Sigmoid colon (tissue), 4 donors: ENCODE data around the gene PKDCC.

Experiments used
- EP300 ChIP-seq, 4 donors: sonication (generic); formaldehyde crosslinking; IDR thresholded peaks; one replicate each; pipeline ENCODE4 v1.6.1; 2017; ENCODE audit warnings: antibody characterized with exemption in 4 of 4
- POLR2AphosphoS5 ChIP-seq, 4 donors: sonication (generic); formaldehyde crosslinking; IDR thresholded peaks; one replicate each; pipeline ENCODE4 v1.6.1; 2017; ENCODE audit warnings: antibody characterized with exemption in 4 of 4
- TF ChIP-seq, protein P1 (sequence below), 4 experiments: fragments of 450-650 bp in 3 of 4; fragments of 200-600 bp in 1 of 4; IDR thresholded peaks; one replicate each; pipeline ENCODE4 v1.5.1; 2016 to 2019; ENCODE audit warnings: antibody characterized with exemption in 4 of 4, mild to moderate bottlenecking in 3 of 4, moderate library complexity in 2 of 4

DNA sequence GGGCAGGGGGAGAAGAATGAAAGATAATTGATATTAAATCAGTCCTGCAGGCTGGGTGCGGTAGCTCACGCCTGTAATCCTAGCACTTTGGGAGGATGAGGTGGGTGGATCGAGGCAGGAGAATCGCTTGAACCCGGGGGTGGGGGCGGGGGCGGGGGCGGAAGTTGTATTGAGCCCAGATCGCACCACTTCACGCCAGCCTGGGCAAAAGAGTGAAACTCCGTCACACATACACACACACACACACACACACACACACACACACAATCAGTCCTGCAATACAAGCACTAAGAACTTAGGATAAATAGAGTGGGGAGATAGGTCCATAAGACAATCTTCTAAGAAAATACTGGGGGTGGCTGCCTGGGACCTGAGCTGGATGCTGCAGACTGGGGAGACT lies 15.1 kb upstream of the PKDCC start:
- TF ChIP-seq, protein P1, sequence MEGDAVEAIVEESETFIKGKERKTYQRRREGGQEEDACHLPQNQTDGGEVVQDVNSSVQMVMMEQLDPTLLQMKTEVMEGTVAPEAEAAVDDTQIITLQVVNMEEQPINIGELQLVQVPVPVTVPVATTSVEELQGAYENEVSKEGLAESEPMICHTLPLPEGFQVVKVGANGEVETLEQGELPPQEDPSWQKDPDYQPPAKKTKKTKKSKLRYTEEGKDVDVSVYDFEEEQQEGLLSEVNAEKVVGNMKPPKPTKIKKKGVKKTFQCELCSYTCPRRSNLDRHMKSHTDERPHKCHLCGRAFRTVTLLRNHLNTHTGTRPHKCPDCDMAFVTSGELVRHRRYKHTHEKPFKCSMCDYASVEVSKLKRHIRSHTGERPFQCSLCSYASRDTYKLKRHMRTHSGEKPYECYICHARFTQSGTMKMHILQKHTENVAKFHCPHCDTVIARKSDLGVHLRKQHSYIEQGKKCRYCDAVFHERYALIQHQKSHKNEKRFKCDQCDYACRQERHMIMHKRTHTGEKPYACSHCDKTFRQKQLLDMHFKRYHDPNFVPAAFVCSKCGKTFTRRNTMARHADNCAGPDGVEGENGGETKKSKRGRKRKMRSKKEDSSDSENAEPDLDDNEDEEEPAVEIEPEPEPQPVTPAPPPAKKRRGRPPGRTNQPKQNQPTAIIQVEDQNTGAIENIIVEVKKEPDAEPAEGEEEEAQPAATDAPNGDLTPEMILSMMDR (IDR thresholded peaks at IDR 0.05) = no peak
- no peak for TF ChIP-seq POLR2AphosphoS5 (IDR thresholded peaks at IDR 0.05)
- no peak for TF ChIP-seq EP300 (IDR thresholded peaks at IDR 0.05)
